LHCN-M2 (cell line): Measurements from ENCODE around the gene MICAL3. TPM values are rescaled to one million over a fixed set of nuclear protein-coding genes. Genes with fewer than 3 reads are reported as not detected.

Experiments
- DNase-seq: peaks from one replicate; pipeline ENCODE4 v3.0.0-alpha.2; 2012; ENCODE audit warnings: low read depth
- total RNA-seq: library from RNA; depleted of rRNA; stranded (reverse); fragments of >200 nt; gene quantifications from 2 replicates; pipeline ENCODE4 v1.2.3, GENCODE V29; 2014

Gene MICAL3
- total RNA-seq, 1 experiment from 2014 or later = 18.5 TPM

- no peak for DNase-seq
Measured at GRCh38 chr22:17916226-17916889, 108.0 kb downstream of the MICAL3 start.

GRCh38 chr22:17915676-17916075 is 108.7 kb downstream of the MICAL3 start:
- DNase-seq = no peak

- no peak for DNase-seq
Measured at GRCh38 chr22:17915188-17915587, 109.2 kb downstream of the MICAL3 start.

- DNase-seq = no peak
Measured at GRCh38 chr22:17914474-17914873, 109.9 kb downstream of the MICAL3 start.

GRCh38 chr22:17913801-17914347 is 110.5 kb downstream of the MICAL3 start:
- DNase-seq = no peak

- DNase-seq = no peak
Measured at GRCh38 chr22:17912945-17913721, 111.2 kb downstream of the MICAL3 start.

GRCh38 chr22:17911887-17912286 is 112.5 kb downstream of the MICAL3 start:
- no peak for DNase-seq

- DNase-seq = no peak
Measured at GRCh38 chr22:17911312-17911705, 113.1 kb downstream of the MICAL3 start.

- DNase-seq = peak; percentile 95
Measured at GRCh38 chr22:17910561-17911311, 113.6 kb downstream of the MICAL3 start.

GRCh38 chr22:17907748-17908051 is 116.7 kb downstream of the MICAL3 start:
- no peak for DNase-seq

- DNase-seq = no peak
Measured at GRCh38 chr22:17906978-17907747, 117.2 kb downstream of the MICAL3 start.

- DNase-seq = no peak
Measured at GRCh38 chr22:17905445-17905844, 118.9 kb downstream of the MICAL3 start.

- DNase-seq = peak; percentile 93
Measured at GRCh38 chr22:17903564-17904295, 120.6 kb downstream of the MICAL3 start.

GRCh38 chr22:17902960-17903359 is 121.4 kb downstream of the MICAL3 start:
- no peak for DNase-seq

GRCh38 chr22:17898375-17898774 is 126.0 kb downstream of the MICAL3 start:
- no peak for DNase-seq

- DNase-seq = no peak
Measured at GRCh38 chr22:17897858-17898257, 126.5 kb downstream of the MICAL3 start.

GRCh38 chr22:17897426-17897825 is 126.9 kb downstream of the MICAL3 start:
- DNase-seq = no peak

- DNase-seq = no peak
Measured at GRCh38 chr22:17896586-17896985, 127.8 kb downstream of the MICAL3 start.

- DNase-seq = no peak
Measured at GRCh38 chr22:17893900-17894535, 130.3 kb downstream of the MICAL3 start.

- no peak for DNase-seq
Measured at GRCh38 chr22:17892376-17892775, 132.0 kb downstream of the MICAL3 start.
